Mesothelial cell of epicardium (in vitro differentiated cells): ENCODE measurements around the gene HNRNPR. TPM values are rescaled to one million over a fixed set of nuclear protein-coding genes. Genes with fewer than 3 reads are reported as not detected.

Source experiments
- DNase-seq, 2 experiments: peaks; one replicate each; pipeline ENCODE4 v3.0.0; 2021; ENCODE audit warnings: low spot score in 2 of 2; ENCODE audit not compliant: unreplicated experiment in 2 of 2
- H3K27ac Mint-ChIP-seq: 2 replicates; pipeline ENCODE4 v1.8.0; 2021; ENCODE audit warnings: mixed read lengths
- H3K27me3 Mint-ChIP-seq: 2 replicates; pipeline ENCODE4 v1.8.0; 2021; ENCODE audit warnings: low read depth, mixed read lengths
- H3K36me3 Mint-ChIP-seq: 2 replicates; pipeline ENCODE4 v1.8.0; 2021; ENCODE audit warnings: mixed read lengths
- H3K4me1 Mint-ChIP-seq: 2 replicates; pipeline ENCODE4 v1.8.0; 2021; ENCODE audit warnings: mixed read lengths
- H3K4me3 Mint-ChIP-seq: 2 replicates; pipeline ENCODE4 v1.8.0; 2021; ENCODE audit warnings: mild to moderate bottlenecking, moderate library complexity, mixed read lengths
- H3K9me3 Mint-ChIP-seq: 2 replicates; pipeline ENCODE4 v1.8.0; 2021; ENCODE audit warnings: mixed read lengths
- total RNA-seq: library from RNA; stranded (reverse); gene quantifications from 3 replicates; pipeline ENCODE4 v1.2.1, GENCODE V29; 2021
- TF ChIP-seq, protein P1 (sequence below): fragments of 200-600 bp; sonication (generic); IDR thresholded peaks from one replicate; pipeline ENCODE4 v1.5.0; 2021; ENCODE audit warnings: antibody characterized with exemption; ENCODE audit not compliant: unreplicated experiment

HNRNPR gene
- total RNA-seq, 1 donor from 2014 or later: 199 TPM

DNA sequence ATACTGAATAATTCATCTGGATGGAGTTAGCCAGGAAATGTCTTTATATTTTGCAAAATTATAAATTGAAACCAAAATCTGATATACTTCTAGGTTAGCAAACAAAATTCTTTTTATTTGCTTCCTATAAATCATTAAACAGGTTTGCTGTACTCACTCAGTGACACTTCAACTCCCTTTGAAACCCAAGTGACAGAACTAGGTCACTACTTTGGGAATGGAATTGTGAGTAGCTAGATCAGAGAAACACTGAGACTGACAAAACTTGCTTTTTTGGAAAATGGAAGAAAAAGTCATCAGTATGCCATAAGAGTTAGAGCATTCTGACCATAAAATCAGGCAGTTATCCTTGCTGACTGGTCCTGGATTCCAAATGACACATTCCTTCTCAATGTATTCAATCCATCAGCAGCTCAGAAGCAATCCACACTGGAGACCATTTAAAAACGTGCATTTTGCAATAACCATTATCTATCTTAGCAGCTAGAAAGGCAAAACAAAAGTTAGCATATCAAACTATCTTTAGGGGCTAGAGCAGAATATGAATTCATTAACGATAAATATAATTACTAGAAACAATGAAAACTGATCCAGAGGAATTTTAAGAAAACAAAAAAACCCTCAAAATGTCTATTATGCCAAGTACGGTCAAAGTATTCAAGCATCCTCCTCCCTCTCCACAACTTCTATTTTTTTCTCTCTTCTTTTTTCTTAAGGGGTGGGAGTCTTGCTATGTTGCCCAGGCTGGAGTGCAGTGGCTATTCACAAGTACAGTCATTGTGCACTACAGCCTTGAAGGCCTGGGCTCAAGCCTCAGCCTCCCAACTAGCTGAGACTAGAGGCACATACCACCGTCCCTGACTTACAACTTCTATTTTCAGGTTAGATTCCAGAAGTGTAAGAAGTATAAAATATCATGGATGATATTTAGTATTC lies 60.1 kb downstream of the HNRNPR start:
- H3K27ac Mint-ChIP-seq: peak overlapping the region; percentile 47
- TF ChIP-seq, protein P1, sequence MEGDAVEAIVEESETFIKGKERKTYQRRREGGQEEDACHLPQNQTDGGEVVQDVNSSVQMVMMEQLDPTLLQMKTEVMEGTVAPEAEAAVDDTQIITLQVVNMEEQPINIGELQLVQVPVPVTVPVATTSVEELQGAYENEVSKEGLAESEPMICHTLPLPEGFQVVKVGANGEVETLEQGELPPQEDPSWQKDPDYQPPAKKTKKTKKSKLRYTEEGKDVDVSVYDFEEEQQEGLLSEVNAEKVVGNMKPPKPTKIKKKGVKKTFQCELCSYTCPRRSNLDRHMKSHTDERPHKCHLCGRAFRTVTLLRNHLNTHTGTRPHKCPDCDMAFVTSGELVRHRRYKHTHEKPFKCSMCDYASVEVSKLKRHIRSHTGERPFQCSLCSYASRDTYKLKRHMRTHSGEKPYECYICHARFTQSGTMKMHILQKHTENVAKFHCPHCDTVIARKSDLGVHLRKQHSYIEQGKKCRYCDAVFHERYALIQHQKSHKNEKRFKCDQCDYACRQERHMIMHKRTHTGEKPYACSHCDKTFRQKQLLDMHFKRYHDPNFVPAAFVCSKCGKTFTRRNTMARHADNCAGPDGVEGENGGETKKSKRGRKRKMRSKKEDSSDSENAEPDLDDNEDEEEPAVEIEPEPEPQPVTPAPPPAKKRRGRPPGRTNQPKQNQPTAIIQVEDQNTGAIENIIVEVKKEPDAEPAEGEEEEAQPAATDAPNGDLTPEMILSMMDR: no peak
- H3K4me3 Mint-ChIP-seq: no peak overlapping the region
- DNase-seq: no peak
- no peaks in the 10 kb centered on the region for H3K27me3 Mint-ChIP-seq
- no peaks in the 10 kb centered on the region for H3K4me1 Mint-ChIP-seq
- H3K9me3 Mint-ChIP-seq: no peaks in the 10 kb centered on the region
- peaks cover 51% of the 10 kb centered on the region for H3K36me3 Mint-ChIP-seq

DNA sequence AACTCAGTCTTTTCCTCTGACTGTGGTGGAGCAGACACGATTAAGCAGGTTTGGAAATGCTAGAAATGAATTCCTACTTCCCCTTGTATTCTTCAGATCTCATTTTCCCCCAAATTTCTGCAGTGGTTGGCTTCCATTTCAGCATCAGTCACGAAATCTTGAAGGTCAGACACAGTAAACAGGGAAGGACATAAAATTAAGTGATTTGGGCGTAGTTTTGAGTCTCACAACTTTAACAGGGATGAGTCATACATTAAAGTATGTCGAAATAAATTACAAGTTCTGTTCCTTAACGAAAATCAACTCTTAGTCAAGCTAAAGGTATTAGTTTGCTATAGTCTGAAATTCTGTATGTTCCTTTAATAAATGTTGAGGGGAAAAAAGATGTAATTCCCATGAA lies 61.1 kb downstream of the HNRNPR start:
- H3K27me3 Mint-ChIP-seq: no peaks in the 10 kb centered on the region
- H3K36me3 Mint-ChIP-seq: peaks cover 51% of the 10 kb centered on the region
- no peaks in the 10 kb centered on the region for H3K9me3 Mint-ChIP-seq
- H3K4me1 Mint-ChIP-seq: no peaks in the 10 kb centered on the region
- DNase-seq: no peak
- H3K4me3 Mint-ChIP-seq: no peak overlapping the region
- TF ChIP-seq, protein P1: no peak
- peak overlapping the region; percentile 47 for H3K27ac Mint-ChIP-seq

- Mint-ChIP-seq H3K36me3 (peaks cover 31% of the 10 kb centered on the region), H3K4me1 (peaks cover 4% of the 10 kb centered on the region), H3K27ac (peak overlapping the region; percentile 3), H3K4me3 (no peak overlapping the region), H3K27me3 (peaks cover 4% of the 10 kb centered on the region), H3K9me3 (no peaks in the 10 kb centered on the region)
- DNase-seq: no peak
- TF ChIP-seq, protein P1: no peak
These were observed 65.4 kb downstream of the HNRNPR start for GRCh38 chr1:23278717-23279116.

GRCh38 chr1:23276531-23276930 lies 67.6 kb downstream of the HNRNPR start:
- H3K4me3 Mint-ChIP-seq: no peak overlapping the region
- peaks cover 8% of the 10 kb centered on the region for H3K27me3 Mint-ChIP-seq
- peaks cover 21% of the 10 kb centered on the region for H3K36me3 Mint-ChIP-seq
- no peak for DNase-seq
- TF ChIP-seq, protein P1: no peak
- no peaks in the 10 kb centered on the region for H3K9me3 Mint-ChIP-seq
- peaks cover 7% of the 10 kb centered on the region for H3K4me1 Mint-ChIP-seq
- H3K27ac Mint-ChIP-seq: no peak overlapping the region

- Mint-ChIP-seq H3K4me3 (no peak overlapping the region), H3K27ac (no peak overlapping the region), H3K27me3 (peaks cover 8% of the 10 kb centered on the region), H3K4me1 (peaks cover 7% of the 10 kb centered on the region), H3K36me3 (no peaks in the 10 kb centered on the region), H3K9me3 (no peaks in the 10 kb centered on the region)
- DNase-seq: no peak
- TF ChIP-seq, protein P1: no peak
These were observed 70.0 kb downstream of the HNRNPR start for GRCh38 chr1:23274134-23274505.
